Measurements from ENCODE around the gene CGB3.
A peak's percentile ranks its signal among the peaks of the same experiment; 100 is the strongest.

CGB3 gene

DNA sequence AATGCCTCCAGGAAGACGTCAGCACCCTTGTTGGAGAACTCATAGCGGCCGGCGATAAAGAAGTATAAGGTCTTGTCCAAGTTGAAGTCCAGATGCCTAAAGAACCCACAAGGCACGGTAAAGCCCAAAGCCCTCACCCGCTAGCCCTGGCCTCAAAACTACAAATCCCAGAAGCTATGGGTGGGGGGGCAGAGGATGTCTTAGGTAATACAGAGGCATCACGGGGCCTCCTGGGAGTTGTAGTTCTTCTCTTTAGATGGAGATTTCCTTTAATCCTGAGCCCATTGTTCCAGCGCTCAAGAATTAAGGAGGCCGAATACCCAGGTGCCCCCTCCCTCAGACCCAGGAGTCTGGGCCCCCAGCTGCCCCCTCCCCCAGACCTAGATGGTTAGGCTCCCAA is 41.9 kb downstream of the CGB3 start:
- H3K79me2 ChIP-seq (ENCODE audit: low read length), result no peaks in the 10 kb centered on the region
- peaks cover 23% of the 10 kb centered on the region for H3F3A ChIP-seq (ENCODE audit: insufficient read depth, low read length)
- no peaks in the 10 kb centered on the region for H3K36me3 ChIP-seq (replicated peaks; ENCODE audit: insufficient read depth, low read length)
- DNase-seq, result no peak
- no peaks in the 10 kb centered on the region for H4K20me1 ChIP-seq (ENCODE audit: insufficient read depth, low read length)
- TF ChIP-seq, protein P1, sequence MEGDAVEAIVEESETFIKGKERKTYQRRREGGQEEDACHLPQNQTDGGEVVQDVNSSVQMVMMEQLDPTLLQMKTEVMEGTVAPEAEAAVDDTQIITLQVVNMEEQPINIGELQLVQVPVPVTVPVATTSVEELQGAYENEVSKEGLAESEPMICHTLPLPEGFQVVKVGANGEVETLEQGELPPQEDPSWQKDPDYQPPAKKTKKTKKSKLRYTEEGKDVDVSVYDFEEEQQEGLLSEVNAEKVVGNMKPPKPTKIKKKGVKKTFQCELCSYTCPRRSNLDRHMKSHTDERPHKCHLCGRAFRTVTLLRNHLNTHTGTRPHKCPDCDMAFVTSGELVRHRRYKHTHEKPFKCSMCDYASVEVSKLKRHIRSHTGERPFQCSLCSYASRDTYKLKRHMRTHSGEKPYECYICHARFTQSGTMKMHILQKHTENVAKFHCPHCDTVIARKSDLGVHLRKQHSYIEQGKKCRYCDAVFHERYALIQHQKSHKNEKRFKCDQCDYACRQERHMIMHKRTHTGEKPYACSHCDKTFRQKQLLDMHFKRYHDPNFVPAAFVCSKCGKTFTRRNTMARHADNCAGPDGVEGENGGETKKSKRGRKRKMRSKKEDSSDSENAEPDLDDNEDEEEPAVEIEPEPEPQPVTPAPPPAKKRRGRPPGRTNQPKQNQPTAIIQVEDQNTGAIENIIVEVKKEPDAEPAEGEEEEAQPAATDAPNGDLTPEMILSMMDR (IDR thresholded peaks at IDR 0.05; ENCODE audit: low read length), result no peak
- TF ChIP-seq EZH2phosphoT487 (IDR thresholded peaks at IDR 0.05; ENCODE audit: low read length), result no peak
- no peak for TF ChIP-seq EZH2 (optimal IDR thresholded peaks at IDR 0.05; ENCODE audit: low read depth, low read length)
- H3K9ac ChIP-seq (ENCODE audit: low read length), result no peak overlapping the region
- H3K4me3 ChIP-seq (ENCODE audit: low read length), result no peak overlapping the region
- no peaks in the 10 kb centered on the region for H3K27me3 ChIP-seq (replicated peaks; ENCODE audit: insufficient read depth, low read length)
- H3K9me2 ChIP-seq (replicated peaks; ENCODE audit: insufficient read depth, low read length), result no peaks in the 10 kb centered on the region
- no peak overlapping the region for H2AFZ ChIP-seq (ENCODE audit: low read length)
- H3K4me2 ChIP-seq (ENCODE audit: low read depth, low read length), result no peak overlapping the region
- no peaks in the 10 kb centered on the region for H3K9me3 ChIP-seq (replicated peaks; ENCODE audit: insufficient read depth, low read length)
- H3K27ac ChIP-seq (ENCODE audit: low read length), result no peak overlapping the region
- peaks cover 10% of the 10 kb centered on the region for H3K4me1 ChIP-seq (ENCODE audit: low read length)

DNA sequence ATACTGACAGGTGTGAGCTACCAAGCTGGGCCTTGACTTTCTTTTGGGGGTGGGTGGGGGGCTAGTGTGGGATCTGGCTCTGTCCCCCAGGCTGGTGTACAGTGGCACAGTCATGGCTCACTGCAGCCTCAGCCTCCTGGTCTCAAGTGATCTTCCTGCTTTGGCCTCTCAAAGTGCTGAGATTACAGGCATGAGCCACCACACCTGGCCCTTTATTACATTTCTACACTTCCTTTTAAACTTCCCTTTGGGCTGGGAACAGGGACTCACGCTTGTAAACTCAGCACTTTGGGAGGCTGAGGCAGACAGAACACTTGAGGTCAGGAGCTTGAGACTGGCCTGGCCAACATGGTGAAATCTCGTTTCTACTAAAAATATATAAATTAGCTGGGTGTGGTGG is 47.1 kb downstream of the CGB3 start:
- no peaks in the 10 kb centered on the region for H3K79me2 ChIP-seq (ENCODE audit: low read length)
- H3K36me3 ChIP-seq (replicated peaks; ENCODE audit: insufficient read depth, low read length), result no peaks in the 10 kb centered on the region
- no peak overlapping the region for H3K9ac ChIP-seq (ENCODE audit: low read length)
- peaks cover 10% of the 10 kb centered on the region for H3K4me1 ChIP-seq (ENCODE audit: low read length)
- no peak overlapping the region for H3K4me3 ChIP-seq (ENCODE audit: low read length)
- DNase-seq, result no peak
- no peak overlapping the region for H3K4me2 ChIP-seq (ENCODE audit: low read depth, low read length)
- H4K20me1 ChIP-seq (ENCODE audit: insufficient read depth, low read length), result no peaks in the 10 kb centered on the region
- no peaks in the 10 kb centered on the region for H3K9me3 ChIP-seq (replicated peaks; ENCODE audit: insufficient read depth, low read length)
- H2AFZ ChIP-seq (ENCODE audit: low read length), result no peak overlapping the region
- no peak for TF ChIP-seq EZH2 (optimal IDR thresholded peaks at IDR 0.05; ENCODE audit: low read depth, low read length)
- TF ChIP-seq, protein P1 (IDR thresholded peaks at IDR 0.05; ENCODE audit: low read length), result no peak
- no peak for TF ChIP-seq EZH2phosphoT487 (IDR thresholded peaks at IDR 0.05; ENCODE audit: low read length)
- H3K27ac ChIP-seq (ENCODE audit: low read length), result 0 out of 2 replicates have a peak overlapping the region, but pooled peaks have one; percentile 4
- H3K27me3 ChIP-seq (replicated peaks; ENCODE audit: insufficient read depth, low read length), result no peaks in the 10 kb centered on the region
- peaks cover 23% of the 10 kb centered on the region for H3F3A ChIP-seq (ENCODE audit: insufficient read depth, low read length)
- no peaks in the 10 kb centered on the region for H3K9me2 ChIP-seq (replicated peaks; ENCODE audit: insufficient read depth, low read length)

DNA sequence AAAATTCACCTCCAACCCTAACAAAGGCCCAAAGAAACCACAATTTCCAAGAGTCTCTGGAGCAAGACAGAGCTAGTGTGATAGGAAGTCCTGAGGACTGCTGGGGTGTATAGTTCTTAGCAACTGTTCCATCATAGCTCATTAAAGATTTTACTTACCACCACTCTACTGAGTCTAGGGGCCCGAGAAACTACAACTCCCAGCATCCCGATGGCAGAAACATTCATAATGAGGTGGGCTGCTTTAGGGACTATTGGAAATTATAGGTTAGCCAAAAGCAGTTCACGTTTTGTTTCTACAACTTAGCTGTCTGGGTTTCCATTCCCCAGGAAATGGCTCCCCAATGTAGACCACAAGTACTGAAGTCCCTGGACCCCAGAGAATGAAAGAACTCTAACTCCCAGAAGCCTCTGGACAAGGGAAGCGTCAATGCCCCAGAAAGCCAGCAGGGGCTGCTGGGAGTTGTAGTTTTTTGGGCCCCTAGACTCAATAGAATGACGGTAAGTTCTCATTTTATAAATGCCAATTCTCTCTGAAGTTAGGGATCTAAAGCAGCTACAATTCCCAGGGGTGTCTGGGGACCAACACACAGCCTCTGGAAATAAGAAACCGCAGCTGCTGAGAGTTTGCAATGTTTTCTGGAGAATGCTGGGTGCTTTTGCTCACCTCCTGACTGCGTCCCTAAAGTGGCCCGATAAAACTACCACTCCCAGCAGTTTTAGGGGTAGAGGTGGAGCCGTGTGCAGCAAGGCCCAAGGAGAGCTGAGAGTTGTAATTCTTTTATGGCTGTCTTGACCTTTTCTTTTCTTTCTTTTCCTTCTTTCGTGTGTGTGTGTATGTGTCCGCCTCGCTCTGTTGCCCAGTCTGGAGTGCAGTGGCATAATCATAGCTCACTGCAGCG is 47.9 kb downstream of the CGB3 start:
- no peak overlapping the region for H3K27ac ChIP-seq (ENCODE audit: low read length)
- no peaks in the 10 kb centered on the region for H3K79me2 ChIP-seq (ENCODE audit: low read length)
- H3K9me2 ChIP-seq (replicated peaks; ENCODE audit: insufficient read depth, low read length), result no peaks in the 10 kb centered on the region
- H3K36me3 ChIP-seq (replicated peaks; ENCODE audit: insufficient read depth, low read length), result no peaks in the 10 kb centered on the region
- no peaks in the 10 kb centered on the region for H3K27me3 ChIP-seq (replicated peaks; ENCODE audit: insufficient read depth, low read length)
- DNase-seq, result no peak
- H3K4me3 ChIP-seq (ENCODE audit: low read length), result no peak overlapping the region
- peaks cover 10% of the 10 kb centered on the region for H3K4me1 ChIP-seq (ENCODE audit: low read length)
- H4K20me1 ChIP-seq (ENCODE audit: insufficient read depth, low read length), result no peaks in the 10 kb centered on the region
- no peak overlapping the region for H3K9ac ChIP-seq (ENCODE audit: low read length)
- no peak overlapping the region for H3K4me2 ChIP-seq (ENCODE audit: low read depth, low read length)
- no peaks in the 10 kb centered on the region for H3K9me3 ChIP-seq (replicated peaks; ENCODE audit: insufficient read depth, low read length)
- H2AFZ ChIP-seq (ENCODE audit: low read length), result no peak overlapping the region
- TF ChIP-seq, protein P1 (IDR thresholded peaks at IDR 0.05; ENCODE audit: low read length), result no peak
- TF ChIP-seq EZH2phosphoT487 (IDR thresholded peaks at IDR 0.05; ENCODE audit: low read length) (no peak), EZH2 (optimal IDR thresholded peaks at IDR 0.05; ENCODE audit: low read depth, low read length) (no peak)
- peaks cover 23% of the 10 kb centered on the region for H3F3A ChIP-seq (ENCODE audit: insufficient read depth, low read length)
